ENCODE data around the gene XPO5.

DNA sequence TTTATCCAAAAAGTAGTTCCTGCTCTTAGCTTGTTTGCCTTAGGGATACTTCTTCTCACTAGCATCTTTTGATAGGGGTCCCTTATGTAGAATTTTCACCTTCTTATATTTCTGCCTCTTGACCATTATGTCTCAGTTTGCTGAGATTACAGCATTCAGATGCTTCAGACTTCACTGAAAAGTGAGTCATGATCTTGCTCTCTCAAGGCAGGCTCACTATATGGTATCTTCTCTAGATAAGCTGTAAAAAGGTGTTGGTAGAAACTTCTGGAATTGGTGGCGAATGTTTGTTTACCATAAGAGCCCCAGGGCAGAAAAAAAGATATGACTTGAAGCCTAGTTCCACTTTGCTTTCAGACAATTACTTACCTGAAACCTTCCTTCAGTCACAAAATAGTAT is 33.6 kb upstream of the XPO5 start:
- TF ChIP-seq, protein P1, sequence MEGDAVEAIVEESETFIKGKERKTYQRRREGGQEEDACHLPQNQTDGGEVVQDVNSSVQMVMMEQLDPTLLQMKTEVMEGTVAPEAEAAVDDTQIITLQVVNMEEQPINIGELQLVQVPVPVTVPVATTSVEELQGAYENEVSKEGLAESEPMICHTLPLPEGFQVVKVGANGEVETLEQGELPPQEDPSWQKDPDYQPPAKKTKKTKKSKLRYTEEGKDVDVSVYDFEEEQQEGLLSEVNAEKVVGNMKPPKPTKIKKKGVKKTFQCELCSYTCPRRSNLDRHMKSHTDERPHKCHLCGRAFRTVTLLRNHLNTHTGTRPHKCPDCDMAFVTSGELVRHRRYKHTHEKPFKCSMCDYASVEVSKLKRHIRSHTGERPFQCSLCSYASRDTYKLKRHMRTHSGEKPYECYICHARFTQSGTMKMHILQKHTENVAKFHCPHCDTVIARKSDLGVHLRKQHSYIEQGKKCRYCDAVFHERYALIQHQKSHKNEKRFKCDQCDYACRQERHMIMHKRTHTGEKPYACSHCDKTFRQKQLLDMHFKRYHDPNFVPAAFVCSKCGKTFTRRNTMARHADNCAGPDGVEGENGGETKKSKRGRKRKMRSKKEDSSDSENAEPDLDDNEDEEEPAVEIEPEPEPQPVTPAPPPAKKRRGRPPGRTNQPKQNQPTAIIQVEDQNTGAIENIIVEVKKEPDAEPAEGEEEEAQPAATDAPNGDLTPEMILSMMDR (IDR thresholded peaks at IDR 0.05; ENCODE audit: low read depth, low read length, poor library complexity, severe bottlenecking), result no peak
- TF ChIP-seq EZH2phosphoT487 (IDR thresholded peaks at IDR 0.05; ENCODE audit: borderline replicate concordance, low read length), result no peak
